ENCODE results near the gene THEM4. TPM values are rescaled to one million over a fixed set of nuclear protein-coding genes. Genes with fewer than 3 reads are reported as not detected.

THEM4 gene
- total and polyA plus RNA-seq, 12 donors, result 13.9 to 32.5 (median 16.2) TPM

DNA sequence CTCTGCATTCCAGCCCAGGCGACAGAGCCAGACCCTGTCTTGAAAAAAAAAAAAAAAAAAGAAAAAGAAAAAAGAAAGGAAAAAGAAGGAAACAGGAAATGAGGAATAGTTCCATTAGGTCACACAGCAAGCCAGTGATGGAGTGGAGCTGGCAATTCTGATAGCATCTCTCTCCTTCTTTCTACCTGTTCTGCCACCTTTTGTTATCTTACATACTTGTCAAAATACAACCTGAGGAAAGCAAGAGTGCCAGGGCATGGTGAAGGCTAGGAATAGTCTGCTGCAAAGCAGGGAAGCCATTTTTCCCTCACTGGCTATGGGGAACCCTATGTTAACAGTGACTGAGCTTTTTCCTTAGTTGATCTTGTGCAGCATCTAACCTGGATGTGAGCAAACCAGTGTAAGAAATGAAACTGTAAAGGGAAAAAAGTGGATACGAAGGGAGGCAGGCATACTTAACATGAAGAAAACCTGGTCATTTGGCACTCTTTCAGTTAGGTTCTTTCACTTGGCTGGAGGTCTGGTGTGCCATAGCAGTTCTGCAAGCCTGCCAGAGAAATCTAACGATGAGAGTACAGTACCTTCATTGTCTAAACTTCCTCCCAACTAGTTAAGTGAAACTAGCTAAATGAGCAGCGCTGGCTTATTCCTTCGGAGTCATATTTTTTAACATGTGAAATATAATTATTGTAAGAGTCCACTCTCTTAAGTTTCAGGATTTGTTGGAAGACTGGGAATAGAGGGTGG, 37.9 kb downstream of the THEM4 start:
- DNase-seq (no peak), ATAC-seq (no peak)
- Histone ChIP-seq H3K4me1 (peaks cover 0 to 12% (median 0%) of the 10 kb centered on the region in 9 donors), H3K9me3 (no peaks in the 10 kb centered on the region), H3K27me3 (no peaks in the 10 kb centered on the region), H3K36me3 (peaks cover 0 to 34% (median 13%) of the 10 kb centered on the region in 9 donors), H3K27ac (no peak overlapping the region), H3K4me3 (no peak overlapping the region)
- WGBS, 2 donors, result 51 to 58% methylated on average over 5 of the region's 5 CpGs
- intact Hi-C loops (cut with DNase I), result no loop called here
- TF ChIP-seq, protein P1, sequence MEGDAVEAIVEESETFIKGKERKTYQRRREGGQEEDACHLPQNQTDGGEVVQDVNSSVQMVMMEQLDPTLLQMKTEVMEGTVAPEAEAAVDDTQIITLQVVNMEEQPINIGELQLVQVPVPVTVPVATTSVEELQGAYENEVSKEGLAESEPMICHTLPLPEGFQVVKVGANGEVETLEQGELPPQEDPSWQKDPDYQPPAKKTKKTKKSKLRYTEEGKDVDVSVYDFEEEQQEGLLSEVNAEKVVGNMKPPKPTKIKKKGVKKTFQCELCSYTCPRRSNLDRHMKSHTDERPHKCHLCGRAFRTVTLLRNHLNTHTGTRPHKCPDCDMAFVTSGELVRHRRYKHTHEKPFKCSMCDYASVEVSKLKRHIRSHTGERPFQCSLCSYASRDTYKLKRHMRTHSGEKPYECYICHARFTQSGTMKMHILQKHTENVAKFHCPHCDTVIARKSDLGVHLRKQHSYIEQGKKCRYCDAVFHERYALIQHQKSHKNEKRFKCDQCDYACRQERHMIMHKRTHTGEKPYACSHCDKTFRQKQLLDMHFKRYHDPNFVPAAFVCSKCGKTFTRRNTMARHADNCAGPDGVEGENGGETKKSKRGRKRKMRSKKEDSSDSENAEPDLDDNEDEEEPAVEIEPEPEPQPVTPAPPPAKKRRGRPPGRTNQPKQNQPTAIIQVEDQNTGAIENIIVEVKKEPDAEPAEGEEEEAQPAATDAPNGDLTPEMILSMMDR (IDR thresholded peaks at IDR 0.05), result no peak

DNA sequence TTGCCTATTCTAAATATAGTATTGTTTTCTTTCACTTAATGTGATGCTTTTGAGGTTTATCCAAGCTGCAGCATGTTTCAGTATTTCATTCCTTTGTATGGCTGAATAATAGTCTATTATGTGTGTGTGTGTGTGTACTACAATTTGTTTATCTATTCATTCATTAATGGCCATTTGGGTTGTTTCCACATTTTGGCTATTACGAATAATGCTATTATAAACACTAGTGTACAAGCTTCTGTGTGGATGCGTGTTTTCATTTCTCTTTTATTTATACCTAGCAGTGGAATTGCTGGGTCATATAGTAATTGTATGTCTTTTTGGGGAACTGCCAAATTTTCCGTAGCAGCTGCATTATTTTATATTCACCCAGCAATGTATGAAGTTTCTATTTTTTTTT, 40.8 kb downstream of the THEM4 start:
- H3K27ac ChIP-seq, result no peak overlapping the region
- 55% methylated on average over 3 of the region's 3 CpGs for WGBS, 2 donors
- TF ChIP-seq, protein P1 (IDR thresholded peaks at IDR 0.05), result no peak
- peaks cover 0 to 8% (median 4%) of the 10 kb centered on the region in 9 donors for H3K36me3 ChIP-seq
- DNase-seq (no peak), ATAC-seq (no peak)
- H3K9me3 ChIP-seq, result no peaks in the 10 kb centered on the region
- H3K4me1 ChIP-seq, result peaks cover 0 to 12% (median 0%) of the 10 kb centered on the region in 9 donors
- intact Hi-C loops (cut with DNase I), result no loop called here
- no peaks in the 10 kb centered on the region for H3K27me3 ChIP-seq
- H3K4me3 ChIP-seq, result no peak overlapping the region

DNA sequence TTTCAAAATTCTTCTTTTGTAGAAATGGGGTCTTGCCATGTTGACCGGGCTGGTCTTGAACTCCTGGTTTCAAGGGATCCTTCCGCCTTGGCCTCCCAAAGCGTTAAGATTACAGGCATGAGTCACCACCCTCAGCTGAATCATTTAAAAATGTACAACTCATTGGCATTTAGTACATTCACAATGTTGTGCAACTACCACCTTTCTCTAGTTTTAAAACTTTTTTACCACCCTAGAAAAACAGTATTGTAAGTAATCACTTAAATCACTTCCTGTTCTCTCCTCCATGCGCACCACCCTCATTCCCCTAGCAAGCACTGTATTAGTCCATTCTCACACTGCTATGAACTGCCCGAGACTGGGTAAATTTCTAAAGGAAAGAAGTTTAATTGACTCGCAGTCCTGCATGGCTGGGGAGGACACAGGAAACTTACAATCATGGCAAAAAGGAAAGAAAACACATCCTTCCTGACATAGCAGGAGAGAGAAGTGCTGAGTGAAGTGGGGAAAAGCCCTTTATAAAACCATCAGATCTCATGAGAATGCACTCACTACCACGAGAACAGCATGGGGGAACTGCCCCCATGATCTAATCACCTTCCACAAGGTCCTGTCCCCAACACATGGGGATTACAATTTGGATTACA, 41.4 kb downstream of the THEM4 start:
- 62 to 72% methylated on average over 7 of the region's 7 CpGs for WGBS, 2 donors

DNA sequence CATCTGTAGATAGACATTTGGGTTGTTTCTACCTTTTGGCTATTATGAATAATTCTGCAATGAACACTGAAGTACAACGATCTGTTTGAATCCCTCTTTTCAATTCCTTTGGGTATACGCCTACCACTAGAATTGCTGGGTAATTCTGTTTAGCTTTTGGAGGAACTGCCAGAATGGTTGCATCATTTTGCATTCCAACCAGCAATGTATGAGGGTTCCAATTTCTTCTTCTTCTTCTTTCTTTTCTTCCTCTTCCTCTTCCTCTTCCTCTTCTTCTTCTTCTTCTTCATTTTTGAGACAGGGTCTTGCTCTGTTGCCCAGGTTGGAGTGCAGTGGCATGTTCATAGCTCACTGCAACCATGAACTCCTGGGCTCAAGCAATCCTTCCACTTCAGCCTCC, 42.0 kb downstream of the THEM4 start:
- WGBS, 2 donors, result 75 to 88% methylated on average over 2 of the region's 2 CpGs
- Histone ChIP-seq H3K4me3 (no peak overlapping the region), H3K9me3 (no peaks in the 10 kb centered on the region), H3K27me3 (no peaks in the 10 kb centered on the region), H3K27ac (peak overlapping the region in 1 of 10 donors; percentile 11), H3K4me1 (peaks cover 0 to 12% (median 0%) of the 10 kb centered on the region in 9 donors), H3K36me3 (no peaks in the 10 kb centered on the region)
- TF ChIP-seq, protein P1 (IDR thresholded peaks at IDR 0.05), result no peak
- DNase-seq, result no peak
- ATAC-seq, result no peak
- intact Hi-C loops (cut with DNase I), result no loop called here

More for the DNA sequence above, 41.4 kb downstream of the THEM4 start:
- H3K36me3 ChIP-seq, result peaks cover 0 to 2% (median 0%) of the 10 kb centered on the region in 9 donors
- no peak overlapping the region for H3K4me3 ChIP-seq
- no peaks in the 10 kb centered on the region for H3K9me3 ChIP-seq
- peak overlapping the region in 1 of 10 donors; percentile 11 for H3K27ac ChIP-seq
- ATAC-seq, result peak in 1 of 8 donors; percentile 50
- DNase-seq, result no peak
- intact Hi-C loops (cut with DNase I), result no loop called here
- H3K4me1 ChIP-seq, result peaks cover 0 to 12% (median 0%) of the 10 kb centered on the region in 9 donors
- H3K27me3 ChIP-seq, result no peaks in the 10 kb centered on the region
- TF ChIP-seq, protein P1 (IDR thresholded peaks at IDR 0.05), result no peak

Data from heart right ventricle (tissue), 16 donors.